ENCODE data around the gene COQ9.

Gene COQ9

DNA sequence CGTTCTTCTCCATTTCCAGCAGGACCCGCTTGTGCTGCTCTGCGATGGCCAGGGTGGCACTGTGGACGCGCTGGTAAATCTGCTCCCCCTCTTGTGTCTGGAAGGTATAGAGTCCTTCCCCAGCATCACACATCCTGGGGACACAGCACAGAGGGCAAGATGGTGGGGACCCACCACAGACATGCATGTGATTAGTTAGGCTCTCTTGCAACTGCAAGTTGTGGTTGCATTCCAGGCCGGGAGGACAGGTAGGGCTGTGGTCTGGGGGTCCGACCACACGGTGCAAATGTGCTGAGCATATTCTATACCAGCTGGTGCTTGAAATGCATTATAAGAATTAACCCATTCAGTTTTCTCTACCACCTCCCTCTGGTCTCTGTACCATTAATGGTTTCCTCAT, 26.6 kb downstream of the COQ9 start:
- DNase-seq: no peak

DNA sequence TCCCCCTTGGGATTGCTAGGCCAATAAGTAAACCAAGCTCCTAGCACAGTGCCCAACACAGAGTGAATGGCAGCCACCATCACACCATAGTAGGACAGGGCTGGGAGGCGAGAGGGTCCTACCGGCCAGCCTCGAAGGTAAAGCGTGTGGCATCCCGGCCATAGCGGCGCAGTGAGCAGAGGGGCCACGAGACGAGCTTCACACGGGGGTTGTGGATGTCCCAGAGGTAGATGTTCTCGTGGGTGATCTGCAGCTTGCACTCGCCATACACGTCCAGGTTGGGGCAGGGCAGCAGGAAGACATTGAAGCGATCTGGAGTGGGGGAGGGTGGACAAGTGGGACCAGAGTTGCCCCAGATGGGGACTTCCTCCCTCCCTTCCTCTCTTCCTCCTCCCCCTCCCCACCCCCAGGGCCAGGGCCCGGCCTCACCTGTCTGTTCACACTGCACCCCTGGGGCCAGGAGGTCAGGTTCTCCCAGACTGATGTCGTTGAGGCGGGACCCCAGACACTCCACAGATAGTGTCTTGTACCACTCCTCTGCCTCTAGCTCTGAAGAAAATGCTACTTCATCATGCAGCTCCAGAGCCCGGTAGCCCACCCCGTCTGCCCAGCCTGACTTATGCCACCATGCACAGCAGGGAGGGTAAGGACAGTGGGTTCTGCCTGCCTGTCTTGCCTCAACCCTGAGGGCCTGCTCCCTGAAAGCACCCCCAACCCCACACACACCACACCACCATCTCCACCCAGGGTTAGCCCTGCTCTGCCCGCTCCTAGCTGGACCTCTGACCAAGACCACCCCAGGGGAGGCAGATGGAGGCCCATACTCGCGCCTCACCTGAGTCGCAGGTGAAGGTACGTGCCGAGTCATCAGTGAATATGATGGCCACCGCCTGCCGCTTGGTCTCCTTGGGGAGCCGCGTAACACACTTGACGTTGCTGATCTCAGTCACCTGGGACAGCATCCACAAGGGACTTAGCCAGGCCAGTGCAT, 27.7 kb downstream of the COQ9 start:
- DNase-seq: no peak

- no peak for DNase-seq
Observed at GRCh38 chr16:57475711-57476339, 28.5 kb downstream of the COQ9 start.

DNA sequence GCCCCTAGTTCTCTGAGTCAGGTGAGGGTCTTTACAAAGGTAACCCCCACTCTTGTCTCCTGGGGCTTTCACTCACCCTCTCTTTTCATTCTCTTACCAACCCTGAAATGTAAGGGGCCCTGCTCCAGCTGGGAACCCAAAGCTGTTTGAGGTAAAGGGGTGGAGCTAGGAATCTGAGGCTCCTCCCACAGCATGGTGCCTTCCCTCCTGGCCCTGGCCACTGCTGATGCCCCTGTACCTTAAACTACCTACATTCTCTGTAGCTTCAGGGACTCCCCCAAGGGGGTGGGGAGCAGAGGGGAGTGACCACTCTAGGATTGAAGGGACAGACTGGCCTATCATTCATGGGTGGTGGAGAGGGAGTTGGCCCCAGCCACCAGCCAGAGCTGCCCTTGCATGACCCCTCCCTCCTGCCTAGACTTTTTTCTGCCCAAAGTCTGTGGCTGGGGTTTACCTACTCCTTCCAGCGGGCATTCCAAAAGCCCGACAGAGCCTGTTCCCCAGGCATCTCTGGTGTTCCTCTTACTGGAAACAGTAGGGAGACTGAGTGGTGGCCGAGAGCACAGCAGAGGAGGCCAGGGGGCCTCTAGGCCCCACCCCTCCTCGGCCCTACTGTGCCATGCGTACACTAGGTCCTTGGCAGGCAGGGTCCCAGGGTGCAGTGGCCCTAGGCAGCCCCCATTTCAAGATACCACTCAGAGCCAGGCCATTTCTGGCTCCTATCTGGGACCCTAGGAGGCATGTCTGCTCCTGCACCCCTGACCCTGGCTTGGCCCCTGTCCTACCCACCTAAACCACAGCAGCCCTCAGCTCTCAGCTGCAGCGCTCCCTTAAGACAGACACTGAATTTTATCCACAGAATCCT, 29.5 kb downstream of the COQ9 start:
- no peak for DNase-seq

DNA sequence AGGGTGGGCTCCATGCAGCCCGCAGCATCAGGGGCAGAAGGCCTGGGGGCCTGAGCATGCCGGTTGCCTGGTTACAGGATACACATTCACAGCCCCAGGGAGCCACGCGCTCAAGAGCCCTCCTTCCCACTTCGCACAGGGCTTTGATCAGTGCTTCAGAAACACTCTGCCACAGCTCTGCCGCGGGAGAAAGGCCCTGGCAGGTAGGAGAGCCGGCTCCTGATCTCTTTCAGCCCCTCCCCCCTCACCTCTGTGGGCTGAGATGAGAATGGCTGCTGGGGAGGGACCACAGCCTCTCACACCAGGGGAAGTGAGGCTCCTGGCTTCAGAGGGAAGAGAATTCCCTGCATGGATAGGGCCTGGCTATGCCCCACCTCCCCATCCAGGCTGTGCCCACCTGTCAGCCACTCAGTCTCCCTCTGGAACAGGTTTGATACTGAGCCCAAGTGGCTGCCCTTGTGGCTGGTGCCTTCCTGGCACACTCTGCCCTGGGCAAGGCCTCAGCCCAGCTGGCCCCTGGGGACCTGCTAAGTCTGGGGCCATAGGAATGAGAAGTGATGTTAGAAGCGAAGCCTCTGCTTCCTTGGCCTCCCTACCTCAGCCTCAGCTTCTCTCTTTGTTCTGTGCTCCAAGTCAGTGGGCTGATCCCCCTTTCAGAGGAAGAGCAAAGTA, 30.4 kb downstream of the COQ9 start:
- no peak for DNase-seq

DNA sequence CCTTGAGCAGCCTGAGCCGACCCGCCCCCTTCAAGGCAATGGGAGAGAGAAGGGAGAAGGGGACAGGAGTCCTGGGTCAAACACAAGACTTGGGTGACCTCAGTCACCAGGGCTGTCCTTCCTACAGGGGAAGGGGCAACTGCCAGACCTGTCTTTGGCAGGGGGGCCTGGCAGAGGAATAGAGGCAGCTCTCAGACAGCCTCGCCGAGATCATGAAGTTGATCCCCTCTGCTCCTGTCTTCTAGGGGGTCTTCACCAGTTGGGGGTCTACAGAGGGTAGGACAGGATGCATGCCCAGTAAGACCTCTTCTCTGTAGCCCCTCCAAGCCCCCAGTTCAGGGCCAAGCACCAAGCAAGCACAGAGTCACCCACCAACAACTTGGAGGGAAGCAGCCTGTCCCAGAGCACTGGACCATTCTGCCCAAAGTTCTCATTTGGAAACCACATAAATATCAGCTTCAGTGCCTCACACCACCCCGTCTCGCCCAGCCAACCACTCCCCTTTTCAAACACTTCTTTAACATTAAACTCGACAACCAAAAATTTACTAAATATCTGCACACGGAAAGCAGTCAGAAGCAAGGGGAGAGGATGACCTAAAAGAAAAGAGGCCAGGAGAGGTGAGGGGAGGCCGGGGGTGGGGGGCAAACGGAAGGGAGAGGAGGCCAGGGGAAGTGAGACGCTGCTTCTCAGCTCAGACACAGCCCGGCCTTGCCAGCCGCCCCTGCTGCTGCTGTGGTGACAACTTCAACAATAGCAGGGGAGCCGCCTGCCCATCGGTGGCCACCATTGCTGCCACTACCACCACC, 31.3 kb downstream of the COQ9 start:
- DNase-seq: no peak

GRCh38 chr16:57479205-57479975, 32.1 kb downstream of the COQ9 start:
- no peak for DNase-seq

GRCh38 chr16:57479976-57480753, 32.9 kb downstream of the COQ9 start:
- no peak for DNase-seq

DNA sequence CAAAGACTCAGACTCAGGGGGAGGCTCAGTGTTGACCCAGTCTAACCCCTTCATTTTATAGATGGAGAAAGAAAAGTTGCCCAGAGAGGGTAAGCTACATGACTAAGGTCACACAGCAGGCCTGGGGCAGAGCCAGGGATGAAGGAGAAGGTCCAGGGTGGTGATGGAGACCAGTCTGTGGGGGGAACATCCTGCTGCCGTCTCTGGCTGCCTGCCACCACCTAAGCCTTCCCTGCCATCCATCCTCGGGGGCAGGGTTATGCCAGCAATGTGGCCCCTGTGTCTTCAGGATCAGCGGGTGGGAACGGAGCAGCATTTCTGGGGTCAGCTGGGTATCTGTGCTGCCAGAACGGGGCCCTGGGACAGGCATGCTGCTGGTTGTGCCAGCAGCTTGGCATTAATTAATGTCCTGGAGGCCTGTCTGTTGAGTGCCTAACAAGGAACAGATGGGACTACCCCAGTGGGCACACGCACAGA, 33.5 kb downstream of the COQ9 start:
- DNase-seq: no peak

DNA sequence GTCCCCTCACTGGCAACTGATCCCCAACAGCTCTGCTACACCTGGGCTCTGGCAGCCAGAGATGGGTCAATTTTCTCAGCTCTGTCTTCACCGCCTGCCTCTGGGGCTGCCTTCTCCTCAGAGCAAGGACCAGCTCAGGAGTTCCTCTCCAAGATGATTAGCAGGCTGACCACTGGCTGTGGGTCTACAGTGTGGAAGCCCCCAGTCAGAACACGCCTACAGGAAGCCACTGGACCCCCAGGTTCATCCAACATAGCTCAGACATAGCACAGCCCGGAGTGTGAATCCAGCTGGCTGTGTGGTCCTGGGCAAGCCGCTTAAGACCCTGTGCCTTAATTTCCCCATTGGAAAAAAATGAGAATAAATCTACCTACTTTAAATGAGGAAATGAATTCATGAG, 34.1 kb downstream of the COQ9 start:
- no peak for DNase-seq

DNA sequence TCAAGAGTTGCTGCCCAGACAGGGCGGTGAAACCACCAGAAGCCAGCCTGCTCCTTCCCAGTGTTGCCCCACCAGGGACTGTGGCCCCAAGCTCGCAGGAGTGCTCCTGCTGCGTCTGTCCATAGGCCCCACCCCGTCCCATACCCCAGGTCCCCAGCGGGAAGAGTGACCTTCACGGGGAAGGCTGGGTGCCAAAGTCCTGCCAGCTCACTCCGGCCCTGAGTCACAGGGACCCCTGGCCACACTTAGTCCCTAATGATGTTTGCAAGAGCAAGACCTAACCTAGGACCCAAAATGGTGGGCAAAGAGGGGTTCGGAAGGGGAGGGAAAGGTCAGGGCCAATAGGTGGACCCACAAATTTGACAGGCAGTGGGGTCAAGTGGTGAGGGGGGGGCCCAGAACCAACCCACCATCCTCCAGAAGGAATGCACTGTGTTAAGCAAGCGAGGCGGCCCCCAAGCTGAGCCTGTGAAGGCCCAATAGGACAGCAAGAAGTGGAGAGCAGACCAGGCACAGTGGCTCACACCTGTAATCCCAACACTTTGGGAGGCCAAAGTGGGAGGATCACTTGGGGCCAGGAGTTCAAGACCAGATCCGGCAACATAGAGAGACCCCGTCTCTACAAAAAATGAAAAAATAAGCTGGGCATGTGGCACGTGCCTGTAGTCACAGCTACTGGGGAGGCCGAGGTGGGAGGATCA, 35.7 kb downstream of the COQ9 start:
- no peak for DNase-seq

GRCh38 chr16:57483725-57484514, 36.6 kb downstream of the COQ9 start:
- DNase-seq: no peak

DNA sequence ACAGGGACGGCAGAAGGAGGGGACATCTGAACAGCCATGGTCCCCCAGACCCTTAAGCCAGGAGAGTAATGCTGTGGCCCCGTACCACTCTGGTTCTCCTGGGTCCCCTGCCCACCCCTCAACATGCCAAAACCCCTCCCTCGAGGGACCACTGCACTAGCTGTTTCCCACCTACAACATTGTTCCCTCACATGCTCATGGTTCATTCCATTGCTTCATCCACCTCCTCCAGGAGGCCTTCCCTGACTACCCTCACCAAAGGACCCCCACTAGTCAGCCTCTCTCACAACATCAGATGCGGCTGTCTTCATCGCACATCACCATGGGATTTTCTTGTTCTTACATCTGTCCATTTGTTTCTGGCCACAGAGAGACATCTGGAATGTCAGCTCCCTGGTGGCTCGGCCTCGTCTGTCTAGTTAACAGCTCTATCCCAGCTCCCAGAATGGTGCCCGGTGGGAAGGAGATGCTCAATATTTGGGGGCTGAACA, 37.3 kb downstream of the COQ9 start:
- no peak for DNase-seq

GRCh38 chr16:57485091-57485915, 38.0 kb downstream of the COQ9 start:
- DNase-seq: no peak

DNA sequence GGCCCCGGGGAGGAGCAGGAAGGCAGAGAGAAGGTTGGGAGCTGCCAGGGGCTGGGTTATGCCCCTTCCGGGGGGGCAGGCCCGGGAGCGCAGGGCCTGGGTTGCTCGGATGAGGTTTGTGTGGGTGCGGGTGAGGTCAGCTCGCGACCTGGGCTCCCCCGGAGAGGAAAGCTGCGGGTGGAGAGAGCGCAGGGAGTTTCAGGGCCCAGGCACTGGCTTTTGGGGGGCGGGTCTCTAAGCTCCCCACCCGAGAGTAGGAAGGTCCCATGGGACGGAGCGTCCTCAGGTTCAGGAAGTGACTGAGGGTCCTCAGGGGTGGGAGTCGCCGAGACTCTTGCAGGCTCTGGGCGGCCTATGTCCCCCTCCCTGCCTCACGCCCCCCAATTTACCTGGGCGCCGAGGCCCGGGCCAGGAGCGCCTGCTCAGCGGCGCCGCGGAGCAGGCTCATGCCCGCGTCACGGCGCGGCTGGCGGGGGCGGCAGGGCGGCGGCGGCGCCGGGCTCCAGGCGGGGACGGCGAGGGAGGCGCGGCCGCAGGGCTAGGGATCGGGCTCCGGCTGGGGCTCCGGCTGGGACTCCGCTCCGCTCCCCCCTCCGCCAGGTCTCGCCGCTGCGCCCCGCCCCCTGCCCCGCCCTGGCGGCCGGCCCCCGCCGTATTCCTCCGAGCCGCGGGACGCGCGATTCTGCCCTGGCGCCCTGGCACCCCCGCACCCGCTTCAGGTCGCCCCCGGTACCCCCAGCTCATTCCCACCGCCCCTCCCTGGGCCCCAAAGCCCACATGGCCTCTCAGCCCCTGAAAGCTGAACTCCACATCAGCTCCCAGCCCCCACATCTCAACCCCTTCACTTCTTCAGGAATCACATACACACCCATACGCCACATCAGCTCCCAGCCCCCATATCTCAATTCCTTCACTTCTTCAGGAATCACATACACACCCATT, 38.9 kb downstream of the COQ9 start, which contains the start of gene DOK4:
Gene DOK4, minus strand, starts transcription at position 578 of the 942 bp plus-strand sequence. CDS start 6,986 bp downstream, outside the sequence.
- DNase-seq: no peak
